ENCODE measurements around the gene NOTCH2. TPM values are rescaled to one million over a fixed set of nuclear protein-coding genes. Genes with fewer than 3 reads are reported as not detected.
A peak's percentile ranks its signal among the peaks of the same experiment; 100 is the strongest.
"Not testable (repeated sequence)": the region's sequence is repeated elsewhere in the genome, so short reads cannot be mapped to it uniquely, and the experiment has no call there.

The NOTCH2 gene
- total RNA-seq, 1 donor from 2014 or later: 61.6 TPM

- H3K36me3 ChIP-seq (ENCODE audit: control insufficient read depth, insufficient read depth, low read length); H3K4me3 ChIP-seq (ENCODE audit: low read depth, low read length); FAIRE-seq: not testable (repeated sequence)
Observed at GRCh38 chr1:120001035-120001434, 68.4 kb downstream of the NOTCH2 start.

GRCh38 chr1:119996731-119997312, 72.6 kb downstream of the NOTCH2 start:
- FAIRE-seq; H3K4me3 ChIP-seq (ENCODE audit: low read depth, low read length): not testable (repeated sequence)

More at GRCh38 chr1:120001035-120001434, 68.4 kb downstream of the NOTCH2 start:
- DNase-seq (ENCODE audit: low read depth); H3K27me3 ChIP-seq (ENCODE audit: control insufficient read depth, insufficient read depth, low read length): not testable (repeated sequence)

GRCh38 chr1:119995975-119996374, 73.5 kb downstream of the NOTCH2 start:
- not testable (repeated sequence) for FAIRE-seq; DNase-seq (ENCODE audit: low read depth); H3K27me3 ChIP-seq (ENCODE audit: control insufficient read depth, insufficient read depth, low read length); H3K36me3 ChIP-seq (ENCODE audit: control insufficient read depth, insufficient read depth, low read length); H3K4me3 ChIP-seq (ENCODE audit: low read depth, low read length)

More at GRCh38 chr1:119996731-119997312, 72.6 kb downstream of the NOTCH2 start:
- not testable (repeated sequence) for DNase-seq (ENCODE audit: low read depth); H3K27me3 ChIP-seq (ENCODE audit: control insufficient read depth, insufficient read depth, low read length); H3K36me3 ChIP-seq (ENCODE audit: control insufficient read depth, insufficient read depth, low read length)

GRCh38 chr1:119988306-119989062, 81.0 kb downstream of the NOTCH2 start:
- no peak for FAIRE-seq
- no peak for DNase-seq (ENCODE audit: low read depth)
- no peak for TF ChIP-seq CTCF (IDR thresholded peaks at IDR 0.05; ENCODE audit: insufficient read depth, low read length, severe bottlenecking)
- Histone ChIP-seq H3K27me3 (ENCODE audit: control insufficient read depth, insufficient read depth, low read length) (no peaks in the 10 kb centered on the region), H3K36me3 (ENCODE audit: control insufficient read depth, insufficient read depth, low read length) (no peaks in the 10 kb centered on the region), H3K4me3 (ENCODE audit: low read depth, low read length) (no peak overlapping the region)

GRCh38 chr1:119987686-119988085, 81.8 kb downstream of the NOTCH2 start:
- DNase-seq (ENCODE audit: low read depth) (no peak), FAIRE-seq (no peak)
- no peak overlapping the region for H3K4me3 ChIP-seq (ENCODE audit: low read depth, low read length)
- H3K36me3 ChIP-seq (ENCODE audit: control insufficient read depth, insufficient read depth, low read length): no peaks in the 10 kb centered on the region
- no peak for TF ChIP-seq CTCF (IDR thresholded peaks at IDR 0.05; ENCODE audit: insufficient read depth, low read length, severe bottlenecking)
- H3K27me3 ChIP-seq (ENCODE audit: control insufficient read depth, insufficient read depth, low read length): no peaks in the 10 kb centered on the region

- no peak overlapping the region for H3K4me3 ChIP-seq (ENCODE audit: low read depth, low read length)
- DNase-seq (ENCODE audit: low read depth): peak; percentile 96
- FAIRE-seq: no peak
- no peaks in the 10 kb centered on the region for H3K36me3 ChIP-seq (ENCODE audit: control insufficient read depth, insufficient read depth, low read length)
- no peak for TF ChIP-seq CTCF (IDR thresholded peaks at IDR 0.05; ENCODE audit: insufficient read depth, low read length, severe bottlenecking)
- H3K27me3 ChIP-seq (ENCODE audit: control insufficient read depth, insufficient read depth, low read length): no peaks in the 10 kb centered on the region
Observed at GRCh38 chr1:119987112-119987511, 82.3 kb downstream of the NOTCH2 start.

GRCh38 chr1:119986007-119986497, 83.4 kb downstream of the NOTCH2 start:
- no peaks in the 10 kb centered on the region for H3K36me3 ChIP-seq (ENCODE audit: control insufficient read depth, insufficient read depth, low read length)
- FAIRE-seq (no peak), DNase-seq (ENCODE audit: low read depth) (no peak)
- no peak for TF ChIP-seq CTCF (IDR thresholded peaks at IDR 0.05; ENCODE audit: insufficient read depth, low read length, severe bottlenecking)
- H3K27me3 ChIP-seq (ENCODE audit: control insufficient read depth, insufficient read depth, low read length): no peaks in the 10 kb centered on the region
- H3K4me3 ChIP-seq (ENCODE audit: low read depth, low read length): no peak overlapping the region

All from bronchial epithelial cell (primary cell).